ENCODE data around the gene DPP6. TPM values are rescaled to one million over a fixed set of nuclear protein-coding genes. Genes with fewer than 3 reads are reported as not detected.

DPP6 gene
- total and polyA plus RNA-seq, 2 of the 8 experiments (the other 6 are each of a cell fraction or from before 2014, with no cell fraction given) = 4.7 to 6.8 TPM

- Histone ChIP-seq H3K4ac (replicated peaks; ENCODE audit: insufficient read length, low read depth, low read length) (no peak overlapping the region), H3K9me3 (ENCODE audit: insufficient read depth in 2 of 2, low read depth in 1 of 2, low read length in 1 of 2) (peaks cover 6 to 27% of the 10 kb centered on the region in 2 experiments; a peak in 3 of 4 replicates), H4K8ac (ENCODE audit: extremely low read depth, insufficient read depth, low read length) (no peak overlapping the region), H3K4me2 (ENCODE audit: insufficient read depth in 1 of 2, low read depth in 2 of 2, low read length in 2 of 2) (no peak overlapping the region), H2BK12ac (ENCODE audit: low read depth, low read length) (no peak overlapping the region), H3K23me2 (ENCODE audit: low read depth, low read length) (no peaks in the 10 kb centered on the region), H3K9ac (replicated peaks in 1 of 4; ENCODE audit: extremely low read depth in 1 of 4, low read depth in 3 of 4, low read length in 3 of 4) (no peak overlapping the region), H2BK20ac (ENCODE audit: low read length) (no peak overlapping the region), H2BK120ac (replicated peaks; ENCODE audit: low read depth, low read length) (no peak overlapping the region), H2BK15ac (ENCODE audit: low read length) (no peak overlapping the region), H3K27me3 (replicated peaks in 1 of 4; ENCODE audit: control insufficient read depth in 3 of 4, extremely low read depth in 1 of 4, insufficient read depth in 3 of 4, low read length in 3 of 4) (no peaks in the 10 kb centered on the region), H3K4me3 (ENCODE audit: extremely low read depth in 1 of 4, insufficient read depth in 2 of 4, low read depth in 3 of 4, low read length in 4 of 4) (no peak overlapping the region), H2BK5ac (ENCODE audit: low read depth, low read length) (no peak overlapping the region), H4K91ac (replicated peaks; ENCODE audit: insufficient read length, low read length) (no peak overlapping the region), H4K5ac (ENCODE audit: insufficient read length, low read depth, low read length) (no peak overlapping the region), H3K23ac (ENCODE audit: insufficient read length) (no peak overlapping the region), H3K18ac (ENCODE audit: extremely low read depth, low read length) (no peak overlapping the region), H2AK5ac (ENCODE audit: low read depth, low read length) (no peak overlapping the region), H3K56ac (replicated peaks; ENCODE audit: insufficient read length, low read depth, low read length) (no peak overlapping the region), H3K27ac (ENCODE audit: low read depth, low read length) (no peak overlapping the region), H3K4me1 (replicated peaks in 1 of 4; ENCODE audit: control insufficient read depth in 3 of 4, insufficient read depth in 4 of 4, low read length in 3 of 4) (no peaks in the 10 kb centered on the region), H3K36me3 (ENCODE audit: control insufficient read depth in 2 of 4, insufficient read depth in 4 of 4, low read length in 3 of 4) (peaks cover 0 to 5% (median 0%) of the 10 kb centered on the region in 4 experiments; a peak in 1 of 8 replicates), H2AFZ (ENCODE audit: low read length) (no peak overlapping the region), H3K14ac (ENCODE audit: insufficient read length) (no peak overlapping the region), H3K79me1 (ENCODE audit: low read depth, low read length) (no peaks in the 10 kb centered on the region), H4K20me1 (replicated peaks in 1 of 2; ENCODE audit: control insufficient read depth in 1 of 2, insufficient read depth in 2 of 2, low read length in 2 of 2) (no peaks in the 10 kb centered on the region), H3K79me2 (ENCODE audit: control insufficient read depth in 1 of 2, insufficient read depth in 2 of 2, low read length in 2 of 2) (no peaks in the 10 kb centered on the region)
- FAIRE-seq (no peak), DNase-seq (ENCODE audit: low read depth in 1 of 2, low spot score in 2 of 2) (no peak)
- TF ChIP-seq, protein P1, sequence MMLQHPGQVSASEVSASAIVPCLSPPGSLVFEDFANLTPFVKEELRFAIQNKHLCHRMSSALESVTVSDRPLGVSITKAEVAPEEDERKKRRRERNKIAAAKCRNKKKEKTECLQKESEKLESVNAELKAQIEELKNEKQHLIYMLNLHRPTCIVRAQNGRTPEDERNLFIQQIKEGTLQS (IDR thresholded peaks at IDR 0.05; ENCODE audit: insufficient read depth, low read depth, low read length) = no peak
- TF ChIP-seq HDAC6 (IDR thresholded peaks at IDR 0.05; ENCODE audit: low read depth, low read length) (no peak), CTBP2 (IDR thresholded peaks at IDR 0.05; ENCODE audit: borderline replicate concordance, insufficient read depth, insufficient read length, low read length) (no peak), RBBP5 (IDR thresholded peaks at IDR 0.05; ENCODE audit: borderline replicate concordance, low read depth, low read length) (no peak), GTF2F1 (IDR thresholded peaks at IDR 0.05; ENCODE audit: borderline replicate concordance, low read depth, low read length) (no peak), SAP30 (IDR thresholded peaks at IDR 0.05; ENCODE audit: insufficient read depth, insufficient replicate concordance, low read length) (no peak), HDAC2 (IDR thresholded peaks at IDR 0.05; ENCODE audit: borderline replicate concordance in 1 of 2, low read depth in 2 of 2, low read length in 2 of 2) (no peak), KDM5A (IDR thresholded peaks at IDR 0.05; ENCODE audit: low read length) (no peak)
- POLR2A ChIA-PET (ENCODE audit: partially characterized antibody) = no interaction called here
- CTCF ChIA-PET (ENCODE audit: partially characterized antibody) = interaction anchor here (1.9 to 9.1 kb wide), 2 partner anchors 7 to 22 kb away, joined by 5 to 69 read pairs; no protein-coding TSS in a partner anchor
- WGBS, 2 experiments (ENCODE audit: extremely low coverage in 1 of 2, insufficient coverage in 1 of 2, insufficient read length in 1 of 2, insufficient replicate concordance in 2 of 2, low coverage in 1 of 2, low lambda C conversion rate in 2 of 2, missing lambda C conversion rate in 1 of 2) = 84% methylated on average over 4 of the region's 7 CpGs; no CpG with 5 or more reads in 1 of the 2 experiments
Observed at GRCh38 chr7:154906201-154906600, 854.0 kb downstream of the DPP6 start.
